Psoas muscle (tissue), 8 donors: ENCODE measurements around the gene CXorf49B. TPM values are rescaled to one million over a fixed set of nuclear protein-coding genes. Genes with fewer than 3 reads are reported as not detected.
"Not testable (repeated sequence)": the region's sequence is repeated elsewhere in the genome, so short reads cannot be mapped to it uniquely, and the experiment has no call there.

Experiments
- ATAC-seq, 4 donors: fragments of 200-7000 bp; cut with Tn5 transposase; one replicate each; pipeline ENCODE4 v1.9.1; 2020; ENCODE audit warnings: moderate library complexity in 3 of 4, mild to moderate bottlenecking in 2 of 4
- DNase-seq, 2 donors: peaks; one replicate each; pipeline ENCODE4 v3.0.0-alpha.2; 2020
- H3K27ac ChIP-seq: fragments of 200-600 bp; one replicate; pipeline ENCODE4 v1.8.0; 2022
- H3K27me3 ChIP-seq, 3 donors: fragments of 200-600 bp in 1 of 3; one replicate each; pipeline versions ENCODE4 v1.6.1 to v1.8.0; 2013 to 2022; ENCODE audit warnings: low read length in 2 of 3, mild to moderate bottlenecking in 2 of 3, moderate library complexity in 1 of 3; ENCODE audit not compliant: insufficient read depth in 3 of 3
- H3K36me3 ChIP-seq, 2 donors: fragments of 200-600 bp in 1 of 2; one replicate each; pipeline versions ENCODE4 v1.6.1 to v1.8.0; 2013 to 2022; ENCODE audit warnings: low read depth in 1 of 2, mild to moderate bottlenecking in 1 of 2, moderate library complexity in 1 of 2; ENCODE audit not compliant: insufficient read depth in 1 of 2
- H3K4me1 ChIP-seq: fragments of 200-600 bp; one replicate; pipeline ENCODE4 v1.8.0; 2022
- H3K4me3 ChIP-seq: fragments of 200-600 bp; one replicate; pipeline ENCODE4 v1.8.0; 2022; ENCODE audit warnings: mild to moderate bottlenecking
- H3K9me3 ChIP-seq: fragments of 200-600 bp; one replicate; pipeline ENCODE4 v1.8.0; 2022
- CTCF ChIP-seq: fragments of 200-600 bp; IDR thresholded peaks from one replicate; pipeline ENCODE4 v1.8.0; 2022; ENCODE audit warnings: antibody characterized with exemption
- WGBS, 3 donors: extraction: QIAGEN DNeasy Blood & Tissue Kit; methylation state at CpG; one replicate each; pipeline versions ENCODE4 v1.1.6 to v1.1.7; 2013; 5-methylcytosine and 5-hydroxymethylcytosine counted together
- intact Hi-C, 2 donors: fragments of 100-400 bp; cut with DNase I; formaldehyde crosslinking; loops; one replicate each; pipeline versions ENCODE4 v1.11.0 to v1.14.2; 2022
- polyA plus RNA-seq, 3 donors: library from polyadenylated mRNA; stranded (reverse); fragments of 200-250 nt; gene quantifications; one replicate each; pipeline ENCODE4 v1.2.3, GENCODE V29; 2013
- total RNA-seq, 4 donors: library from RNA; stranded (reverse); fragmentation: NEBNext Ultra II Directional in 2 of 4; extraction: Animal tissue kit (Norgen Biotek cat#: 25700) in 2 of 4; gene quantifications; one replicate each; pipeline versions ENCODE4 v1.2.1 to v1.2.4, GENCODE V29; 2021 to 2023
- donor health status: healthy with polysubstance abuse.
- donor health status: DM: no; HTN: no; CAD: no; lungs with moderate emphysema.
- donor health status: Bipolar disorder and iron deficiency.
- donor health status: healthy.
- donor health status: DM: yes; HTN: yes; CAD: no.
- donor health status: DM: no; HTN: no; CAD: no.
- donor health status: DM: no; HTN: no; CAD: no.
- donor health status: DM: yes; HTN: yes; CAD: no.

Gene CXorf49B
- total and polyA plus RNA-seq, 7 donors, result not detected

- H3K4me1 ChIP-seq, H3K4me3 ChIP-seq, H3K36me3 ChIP-seq, DNase-seq, H3K27ac ChIP-seq, H3K27me3 ChIP-seq, intact Hi-C loops, H3K9me3 ChIP-seq, ATAC-seq: not testable (repeated sequence)
- WGBS, 3 donors, result no CpG with 5 or more reads among the region's 12 CpGs
Measured at GRCh38 chrX:71778322-71778721, 15.2 kb downstream of the CXorf49B start.

GRCh38 chrX:71782225-71782949, 19.2 kb downstream of the CXorf49B start:
- H3K27ac ChIP-seq, H3K36me3 ChIP-seq, H3K4me3 ChIP-seq, intact Hi-C loops, H3K27me3 ChIP-seq, ATAC-seq, DNase-seq, H3K4me1 ChIP-seq, H3K9me3 ChIP-seq: not testable (repeated sequence)
- no CpG with 5 or more reads among the region's 10 CpGs for WGBS, 3 donors

- H3K4me1 ChIP-seq, H3K4me3 ChIP-seq, H3K27me3 ChIP-seq, H3K36me3 ChIP-seq, intact Hi-C loops, DNase-seq, H3K9me3 ChIP-seq, H3K27ac ChIP-seq, ATAC-seq: not testable (repeated sequence)
- no CpG with 5 or more reads among the region's 7 CpGs for WGBS, 3 donors
Measured at GRCh38 chrX:71782950-71783299, 19.8 kb downstream of the CXorf49B start.

- ATAC-seq, H3K4me1 ChIP-seq, H3K36me3 ChIP-seq, DNase-seq, H3K9me3 ChIP-seq, H3K27me3 ChIP-seq, intact Hi-C loops, H3K4me3 ChIP-seq, H3K27ac ChIP-seq: not testable (repeated sequence)
- no CpG with 5 or more reads among the region's 20 CpGs for WGBS, 3 donors
Measured at GRCh38 chrX:71783569-71784347, 20.6 kb downstream of the CXorf49B start.

GRCh38 chrX:71784348-71784983, 21.3 kb downstream of the CXorf49B start:
- H3K27ac ChIP-seq, ATAC-seq, DNase-seq, H3K9me3 ChIP-seq, H3K27me3 ChIP-seq, H3K36me3 ChIP-seq, H3K4me1 ChIP-seq, H3K4me3 ChIP-seq, intact Hi-C loops: not testable (repeated sequence)
- WGBS, 3 donors, result no CpG with 5 or more reads among the region's 15 CpGs

GRCh38 chrX:71806450-71806849, 43.3 kb downstream of the CXorf49B start:
- intact Hi-C loops, DNase-seq, H3K27ac ChIP-seq, H3K27me3 ChIP-seq, H3K4me3 ChIP-seq, H3K36me3 ChIP-seq, ATAC-seq, H3K4me1 ChIP-seq: not testable (repeated sequence)
- WGBS, 3 donors, result 79 to 91% (median 86%) methylated on average over 5 of the region's 5 CpGs
- peaks cover 11% of the 10 kb centered on the region for H3K9me3 ChIP-seq

GRCh38 chrX:71809886-71810285, 46.7 kb downstream of the CXorf49B start:
- Histone ChIP-seq H3K36me3 (no peaks in the 10 kb centered on the region), H3K27ac (no peak overlapping the region), H3K4me3 (no peak overlapping the region), H3K27me3 (peaks cover 0 to 15% (median 0%) of the 10 kb centered on the region in 3 donors), H3K4me1 (no peaks in the 10 kb centered on the region), H3K9me3 (peaks cover 11% of the 10 kb centered on the region)
- intact Hi-C loops, result no loop called here
- no peak for TF ChIP-seq CTCF
- 42 to 50% (median 45%) methylated on average over 9 to 10 of the region's 10 CpGs for WGBS, 3 donors
- no peak for DNase-seq
- ATAC-seq, result no peak
